ENCODE measurements around the gene ACOX3.

DNA sequence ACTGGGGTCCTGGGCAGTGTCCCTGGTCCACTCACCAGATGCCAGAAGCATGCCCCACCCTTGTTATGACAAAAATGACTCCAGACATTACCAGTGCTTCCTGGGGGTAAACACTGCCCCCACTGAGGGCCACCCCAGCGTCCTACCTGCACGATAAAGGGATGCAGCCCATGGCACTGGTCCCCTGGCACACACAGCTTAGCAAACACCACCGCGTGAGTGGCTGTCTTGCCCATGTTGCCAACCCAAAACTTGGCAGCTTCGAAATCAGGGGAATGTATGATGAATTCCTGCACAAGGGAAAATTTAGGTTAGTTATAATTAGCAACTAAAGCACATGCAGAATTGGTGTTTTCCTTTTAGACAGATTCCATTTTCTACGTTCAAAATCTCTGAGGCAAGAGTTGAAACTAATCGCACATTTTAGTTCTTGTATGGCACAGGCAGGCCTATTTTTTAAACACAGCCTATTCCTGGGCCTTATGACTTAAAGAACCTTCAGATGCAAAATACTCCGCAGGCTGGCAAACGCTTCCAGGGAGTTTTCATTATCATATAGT lies 30.4 kb downstream of the ACOX3 start:
- TF ChIP-seq, protein P1, sequence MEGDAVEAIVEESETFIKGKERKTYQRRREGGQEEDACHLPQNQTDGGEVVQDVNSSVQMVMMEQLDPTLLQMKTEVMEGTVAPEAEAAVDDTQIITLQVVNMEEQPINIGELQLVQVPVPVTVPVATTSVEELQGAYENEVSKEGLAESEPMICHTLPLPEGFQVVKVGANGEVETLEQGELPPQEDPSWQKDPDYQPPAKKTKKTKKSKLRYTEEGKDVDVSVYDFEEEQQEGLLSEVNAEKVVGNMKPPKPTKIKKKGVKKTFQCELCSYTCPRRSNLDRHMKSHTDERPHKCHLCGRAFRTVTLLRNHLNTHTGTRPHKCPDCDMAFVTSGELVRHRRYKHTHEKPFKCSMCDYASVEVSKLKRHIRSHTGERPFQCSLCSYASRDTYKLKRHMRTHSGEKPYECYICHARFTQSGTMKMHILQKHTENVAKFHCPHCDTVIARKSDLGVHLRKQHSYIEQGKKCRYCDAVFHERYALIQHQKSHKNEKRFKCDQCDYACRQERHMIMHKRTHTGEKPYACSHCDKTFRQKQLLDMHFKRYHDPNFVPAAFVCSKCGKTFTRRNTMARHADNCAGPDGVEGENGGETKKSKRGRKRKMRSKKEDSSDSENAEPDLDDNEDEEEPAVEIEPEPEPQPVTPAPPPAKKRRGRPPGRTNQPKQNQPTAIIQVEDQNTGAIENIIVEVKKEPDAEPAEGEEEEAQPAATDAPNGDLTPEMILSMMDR (conservative IDR thresholded peaks at IDR 0.05; ENCODE audit: low read length): no peak
- no peak for TF ChIP-seq EZH2phosphoT487 (IDR thresholded peaks at IDR 0.05; ENCODE audit: borderline replicate concordance)
